AG09309 (cell line): ENCODE measurements around the gene SDR39U1.
A peak's percentile ranks its signal among the peaks of the same experiment; 100 is the strongest.

Experiments
- DNase-seq: peaks from one replicate; pipeline ENCODE4 v3.0.0-alpha.2; 2010; ENCODE audit warnings: low read depth
- H3K4me3 ChIP-seq: 2 replicates; pipeline ENCODE4 v1.5.1; 2011; ENCODE audit warnings: mild to moderate bottlenecking, low read depth, low read length, moderate library complexity; ENCODE audit not compliant: control insufficient read depth
- CTCF ChIP-seq: IDR thresholded peaks from 2 replicates; pipeline ENCODE4 v1.5.1; 2011; ENCODE audit warnings: mild to moderate bottlenecking, low read depth, low read length, inconsistent platforms; ENCODE audit not compliant: insufficient read depth, control insufficient read depth; ENCODE audit errors: missing control alignments

The SDR39U1 gene

GRCh38 chr14:24414732-24415420 is 27.7 kb downstream of the SDR39U1 start:
- TF ChIP-seq CTCF, result no peak
- H3K4me3 ChIP-seq, result no peak overlapping the region
- no peak for DNase-seq

GRCh38 chr14:24414077-24414476 is 28.5 kb downstream of the SDR39U1 start:
- no peak overlapping the region for H3K4me3 ChIP-seq
- no peak for TF ChIP-seq CTCF
- no peak for DNase-seq

DNA sequence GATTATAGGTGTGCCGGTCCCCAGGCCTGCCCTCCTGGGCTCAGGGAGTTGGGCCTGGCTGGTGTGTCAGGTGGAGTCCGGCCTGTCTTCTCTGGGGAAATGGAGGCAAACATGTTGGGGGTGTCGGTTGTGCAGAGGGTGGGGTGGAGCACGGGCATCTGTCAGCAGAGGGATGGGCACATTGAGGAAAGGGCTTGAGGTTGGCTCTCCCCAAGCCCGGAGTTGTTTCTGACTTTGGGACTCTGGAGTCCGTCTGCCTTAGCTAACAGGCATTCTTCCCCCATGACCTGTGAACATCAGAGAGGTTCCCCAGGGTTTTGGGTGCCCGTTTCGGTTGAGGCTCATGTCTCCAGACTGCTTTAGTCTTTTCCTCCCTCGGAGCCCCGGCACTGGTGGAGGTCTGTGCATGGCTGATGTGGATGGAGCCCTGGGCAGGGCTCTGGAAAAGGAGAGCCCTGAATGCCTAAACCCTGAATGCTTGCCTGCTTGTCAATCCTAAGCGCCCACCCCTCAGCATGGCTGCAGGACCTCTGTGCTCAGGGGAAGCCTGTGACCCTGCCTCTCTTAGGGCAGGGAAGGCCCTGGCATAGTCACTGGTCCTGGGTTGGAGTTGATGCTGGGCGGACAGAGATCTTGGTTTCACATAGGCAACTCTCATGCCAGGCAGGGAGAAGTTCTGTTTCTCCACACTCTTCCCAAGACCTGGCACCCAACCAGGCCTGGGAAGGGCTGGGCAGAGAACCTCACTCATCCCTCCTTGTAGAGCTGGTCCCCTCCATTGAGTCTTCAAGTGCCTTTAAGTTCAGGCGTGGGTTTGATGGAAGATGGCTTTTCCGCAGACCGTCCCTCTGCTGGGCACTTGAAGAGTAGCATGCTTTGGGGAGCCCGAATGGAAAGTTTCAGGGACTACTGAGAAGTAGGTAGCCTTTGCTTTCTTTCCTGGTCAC is 30.9 kb downstream of the SDR39U1 start:
- DNase-seq, result peak; percentile 11
- H3K4me3 ChIP-seq, result no peak overlapping the region
- TF ChIP-seq CTCF, result peak; percentile 77

DNA sequence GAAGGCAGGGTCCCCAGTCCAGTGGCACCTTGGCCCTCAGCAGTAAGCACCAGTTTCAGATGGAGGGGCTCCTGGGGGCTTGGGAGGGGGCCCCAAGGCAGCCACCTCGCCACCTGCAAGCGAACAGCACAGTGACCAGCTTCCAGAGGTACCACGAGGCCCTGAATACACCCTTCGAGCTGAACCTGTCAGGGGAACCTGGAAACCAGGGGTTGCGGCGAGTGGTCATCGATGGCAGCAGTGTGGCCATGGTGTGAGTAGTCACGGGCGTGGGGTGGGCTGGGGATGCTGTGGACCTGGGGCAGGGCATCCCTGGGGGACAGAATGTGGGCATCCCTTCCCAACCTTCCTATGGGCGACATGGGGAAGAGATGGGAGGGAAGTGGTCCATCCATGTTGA is 32.6 kb downstream of the SDR39U1 start:
- no peak for TF ChIP-seq CTCF
- H3K4me3 ChIP-seq, result no peak overlapping the region
- DNase-seq, result no peak

DNA sequence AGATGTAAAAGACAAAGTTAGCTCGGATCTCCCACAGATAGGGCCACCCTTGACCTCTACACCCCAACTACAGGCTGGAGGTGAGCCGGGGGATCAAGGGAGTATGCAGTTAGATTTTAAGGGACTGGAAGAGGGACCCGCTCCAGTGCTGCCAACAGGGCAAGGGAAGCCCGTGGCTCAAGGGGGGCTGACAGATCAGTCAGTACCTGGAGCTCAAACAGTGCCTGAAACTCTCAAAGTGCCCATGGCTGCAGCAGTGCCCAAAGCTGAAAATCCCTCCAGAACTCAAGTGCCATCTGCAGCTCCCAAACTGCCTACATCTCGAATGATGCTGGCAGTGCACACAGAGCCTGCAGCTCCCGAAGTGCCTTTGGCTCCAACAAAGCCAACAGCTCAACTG is 33.4 kb downstream of the SDR39U1 start:
- H3K4me3 ChIP-seq, result no peak overlapping the region
- DNase-seq, result no peak
- TF ChIP-seq CTCF, result no peak

DNA sequence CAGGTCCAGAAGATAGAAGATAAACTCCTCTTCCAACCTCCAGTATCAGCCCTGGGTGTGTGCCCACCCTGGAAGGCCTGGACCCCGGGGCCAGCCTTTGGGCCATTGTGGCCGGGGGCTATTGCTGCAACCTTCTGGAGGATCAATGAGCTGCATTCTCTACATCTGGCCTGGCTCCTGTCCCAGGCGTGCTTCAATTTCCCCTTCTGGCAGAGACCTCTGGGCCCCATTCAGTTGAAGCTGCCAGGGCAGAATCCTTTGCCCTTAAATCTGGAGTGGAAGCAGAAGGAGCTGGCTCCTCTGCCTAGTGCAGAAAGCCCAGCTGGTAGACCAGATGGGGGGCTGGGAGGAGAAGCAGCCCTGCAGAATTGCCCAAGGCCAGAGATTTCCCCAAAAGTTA is 33.8 kb downstream of the SDR39U1 start:
- no peak for DNase-seq
- no peak for TF ChIP-seq CTCF
- H3K4me3 ChIP-seq, result no peak overlapping the region
